Measurements from ENCODE around the gene YOD1.

The YOD1 gene

DNA sequence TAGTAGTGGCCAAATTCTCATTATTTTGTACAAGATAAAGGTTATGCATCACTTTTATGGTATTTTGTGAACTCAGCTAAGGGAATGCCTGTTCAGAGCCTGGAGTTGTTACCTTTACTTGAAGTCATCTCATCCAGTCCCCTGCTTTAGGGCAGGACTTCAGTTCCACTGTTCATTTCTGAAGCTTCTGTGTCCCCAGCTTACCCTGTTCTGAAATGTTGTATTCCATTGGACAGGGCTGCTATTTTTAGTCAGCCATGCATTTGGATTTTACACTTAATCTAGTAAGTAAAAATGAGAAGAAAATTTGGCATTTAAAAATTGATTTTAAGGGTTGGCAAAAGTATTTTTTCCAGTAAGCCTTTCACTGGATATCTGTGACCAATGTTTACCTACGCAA is 26.0 kb upstream of the YOD1 start:
- Histone ChIP-seq H2AFZ (ENCODE audit: low read length) (no peak overlapping the region), H3K79me2 (ENCODE audit: insufficient read depth, low read length) (no peaks in the 10 kb centered on the region), H3K9me2 (ENCODE audit: low read depth, low read length) (no peaks in the 10 kb centered on the region), H3K9ac (ENCODE audit: low read length) (no peak overlapping the region), H3K36me3 (ENCODE audit: insufficient read depth, low read length) (no peaks in the 10 kb centered on the region), H4K20me1 (ENCODE audit: insufficient read depth, low read length) (no peaks in the 10 kb centered on the region), H3K9me3 (ENCODE audit: low read length) (no peaks in the 10 kb centered on the region), H3K4me3 (ENCODE audit: low read depth, low read length, poor library complexity, severe bottlenecking) (no peak overlapping the region), H3F3A (ENCODE audit: insufficient read depth, low read length) (no peaks in the 10 kb centered on the region), H3K27me3 (ENCODE audit: insufficient read depth, low read length) (no peaks in the 10 kb centered on the region), H3K4me1 (ENCODE audit: insufficient read depth, low read length, severe bottlenecking) (no peaks in the 10 kb centered on the region), H3K4me2 (ENCODE audit: low read length) (no peak overlapping the region), H3K27ac (ENCODE audit: low read depth, low read length, poor library complexity, severe bottlenecking) (no peak overlapping the region)
- no peak for TF ChIP-seq EZH2 (IDR thresholded peaks at IDR 0.05; ENCODE audit: borderline replicate concordance, low read length)
- TF ChIP-seq, protein P1, sequence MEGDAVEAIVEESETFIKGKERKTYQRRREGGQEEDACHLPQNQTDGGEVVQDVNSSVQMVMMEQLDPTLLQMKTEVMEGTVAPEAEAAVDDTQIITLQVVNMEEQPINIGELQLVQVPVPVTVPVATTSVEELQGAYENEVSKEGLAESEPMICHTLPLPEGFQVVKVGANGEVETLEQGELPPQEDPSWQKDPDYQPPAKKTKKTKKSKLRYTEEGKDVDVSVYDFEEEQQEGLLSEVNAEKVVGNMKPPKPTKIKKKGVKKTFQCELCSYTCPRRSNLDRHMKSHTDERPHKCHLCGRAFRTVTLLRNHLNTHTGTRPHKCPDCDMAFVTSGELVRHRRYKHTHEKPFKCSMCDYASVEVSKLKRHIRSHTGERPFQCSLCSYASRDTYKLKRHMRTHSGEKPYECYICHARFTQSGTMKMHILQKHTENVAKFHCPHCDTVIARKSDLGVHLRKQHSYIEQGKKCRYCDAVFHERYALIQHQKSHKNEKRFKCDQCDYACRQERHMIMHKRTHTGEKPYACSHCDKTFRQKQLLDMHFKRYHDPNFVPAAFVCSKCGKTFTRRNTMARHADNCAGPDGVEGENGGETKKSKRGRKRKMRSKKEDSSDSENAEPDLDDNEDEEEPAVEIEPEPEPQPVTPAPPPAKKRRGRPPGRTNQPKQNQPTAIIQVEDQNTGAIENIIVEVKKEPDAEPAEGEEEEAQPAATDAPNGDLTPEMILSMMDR (IDR thresholded peaks at IDR 0.05; ENCODE audit: low read length) = no peak

DNA sequence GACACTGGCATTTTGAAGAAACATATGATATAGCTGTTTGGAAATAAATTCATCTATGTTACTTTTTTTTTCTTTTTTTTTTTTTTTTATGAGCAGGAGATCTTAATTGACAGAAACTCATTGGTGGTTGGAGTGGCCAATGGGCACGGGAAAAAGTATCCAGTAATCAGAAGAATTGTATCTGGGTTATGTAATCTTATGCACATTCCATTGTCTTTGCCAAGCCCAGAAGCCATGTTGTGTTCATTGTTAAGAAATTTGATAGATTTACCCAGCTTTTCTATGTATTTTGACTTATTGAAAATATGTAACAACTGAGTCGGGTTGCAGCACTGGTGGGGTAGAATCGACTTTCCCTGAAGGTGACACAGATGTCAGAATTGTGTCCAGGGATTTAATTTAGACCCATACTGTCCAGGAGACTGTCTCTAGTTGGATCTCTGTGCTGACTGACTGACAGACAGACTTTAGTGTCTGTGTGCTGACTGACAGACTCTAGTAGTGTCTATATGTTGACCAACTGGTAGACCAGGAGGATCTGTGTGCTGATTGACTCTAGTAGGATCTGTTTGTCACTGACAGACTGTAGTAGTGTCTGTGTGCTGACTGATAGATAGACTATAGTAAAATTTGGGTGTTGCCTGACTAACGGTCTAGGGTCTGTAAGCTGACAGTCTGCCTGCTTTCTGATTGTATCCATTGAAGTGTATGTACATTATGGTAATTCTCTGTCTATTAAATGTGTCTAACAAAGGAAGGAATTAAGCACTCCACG is 25.4 kb upstream of the YOD1 start:
- H4K20me1 ChIP-seq (ENCODE audit: insufficient read depth, low read length) = no peaks in the 10 kb centered on the region
- no peak overlapping the region for H3K4me2 ChIP-seq (ENCODE audit: low read length)
- no peaks in the 10 kb centered on the region for H3K9me3 ChIP-seq (ENCODE audit: low read length)
- TF ChIP-seq EZH2 (IDR thresholded peaks at IDR 0.05; ENCODE audit: borderline replicate concordance, low read length) = no peak
- TF ChIP-seq, protein P1 (IDR thresholded peaks at IDR 0.05; ENCODE audit: low read length) = no peak
- H3K9me2 ChIP-seq (ENCODE audit: low read depth, low read length) = no peaks in the 10 kb centered on the region
- no peaks in the 10 kb centered on the region for H3K4me1 ChIP-seq (ENCODE audit: insufficient read depth, low read length, severe bottlenecking)
- H3F3A ChIP-seq (ENCODE audit: insufficient read depth, low read length) = no peaks in the 10 kb centered on the region
- no peaks in the 10 kb centered on the region for H3K79me2 ChIP-seq (ENCODE audit: insufficient read depth, low read length)
- no peaks in the 10 kb centered on the region for H3K27me3 ChIP-seq (ENCODE audit: insufficient read depth, low read length)
- no peak overlapping the region for H3K27ac ChIP-seq (ENCODE audit: low read depth, low read length, poor library complexity, severe bottlenecking)
- H2AFZ ChIP-seq (ENCODE audit: low read length) = no peak overlapping the region
- peaks cover 2% of the 10 kb centered on the region; the same call in 1 of the 2 replicates for H3K36me3 ChIP-seq (ENCODE audit: insufficient read depth, low read length)
- H3K4me3 ChIP-seq (ENCODE audit: low read depth, low read length, poor library complexity, severe bottlenecking) = no peak overlapping the region
- no peak overlapping the region for H3K9ac ChIP-seq (ENCODE audit: low read length)

DNA sequence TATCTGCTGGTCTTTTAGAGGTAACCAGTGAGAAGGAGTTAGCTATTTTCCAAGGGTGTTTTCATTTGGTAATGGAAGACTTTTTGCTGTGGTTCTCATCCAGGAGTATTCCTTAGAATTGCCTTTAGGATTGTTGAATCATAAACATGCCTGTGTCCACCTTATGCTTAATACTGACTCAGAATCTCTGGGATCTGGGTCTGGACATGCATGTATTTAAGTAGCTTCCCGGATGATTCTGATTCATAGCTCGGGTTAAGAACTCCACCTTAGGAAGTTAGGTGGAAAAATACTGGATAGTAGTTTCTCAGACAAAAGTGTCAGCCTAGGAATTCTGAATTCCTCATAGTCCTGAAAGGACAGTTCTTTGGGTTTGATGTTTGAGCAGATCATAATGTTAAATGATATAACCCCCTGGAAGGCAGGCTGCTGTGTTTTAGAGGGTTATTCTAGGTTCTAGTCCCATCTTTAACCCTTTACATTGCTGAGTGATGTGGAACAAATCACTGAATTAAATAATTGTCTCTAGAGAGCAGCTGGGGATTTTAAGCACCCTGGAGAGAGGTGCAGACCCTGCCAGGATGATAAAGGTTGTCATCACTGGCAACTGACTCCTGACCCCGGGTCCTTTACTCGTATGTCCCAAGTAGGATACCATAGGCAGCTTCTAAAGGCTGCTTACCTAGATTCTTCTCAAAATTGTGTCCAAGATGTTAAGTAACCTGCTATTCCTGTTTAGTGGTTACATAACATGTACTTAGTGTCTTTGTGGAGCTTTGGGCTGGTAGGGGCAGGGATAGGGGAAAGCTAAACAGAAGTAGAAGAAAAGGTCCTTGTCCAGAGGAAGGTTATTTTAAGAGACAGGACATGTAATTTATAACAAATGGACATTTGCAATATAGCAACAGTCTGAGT is 23.2 kb upstream of the YOD1 start:
- no peaks in the 10 kb centered on the region for H3K9me3 ChIP-seq (ENCODE audit: low read length)
- no peaks in the 10 kb centered on the region for H3K9me2 ChIP-seq (ENCODE audit: low read depth, low read length)
- no peaks in the 10 kb centered on the region for H3F3A ChIP-seq (ENCODE audit: insufficient read depth, low read length)
- no peak overlapping the region for H3K4me2 ChIP-seq (ENCODE audit: low read length)
- H3K4me3 ChIP-seq (ENCODE audit: low read depth, low read length, poor library complexity, severe bottlenecking) = no peak overlapping the region
- peaks cover 7% of the 10 kb centered on the region; the same call in 1 of the 2 replicates for H3K36me3 ChIP-seq (ENCODE audit: insufficient read depth, low read length)
- H3K9ac ChIP-seq (ENCODE audit: low read length) = no peak overlapping the region
- H3K79me2 ChIP-seq (ENCODE audit: insufficient read depth, low read length) = no peaks in the 10 kb centered on the region
- no peak overlapping the region for H2AFZ ChIP-seq (ENCODE audit: low read length)
- no peak overlapping the region for H3K27ac ChIP-seq (ENCODE audit: low read depth, low read length, poor library complexity, severe bottlenecking)
- H3K4me1 ChIP-seq (ENCODE audit: insufficient read depth, low read length, severe bottlenecking) = no peaks in the 10 kb centered on the region
- H3K27me3 ChIP-seq (ENCODE audit: insufficient read depth, low read length) = no peaks in the 10 kb centered on the region
- TF ChIP-seq, protein P1 (IDR thresholded peaks at IDR 0.05; ENCODE audit: low read length) = no peak
- TF ChIP-seq EZH2 (IDR thresholded peaks at IDR 0.05; ENCODE audit: borderline replicate concordance, low read length) = no peak
- H4K20me1 ChIP-seq (ENCODE audit: insufficient read depth, low read length) = no peaks in the 10 kb centered on the region
